T-cell (primary cell): ENCODE results near the gene ASAP2. TPM values are rescaled to one million over a fixed set of nuclear protein-coding genes. Genes with fewer than 3 reads are reported as not detected.

Experiments
- ATAC-seq, 4 experiments: fragments of 200-7000 bp in 3 of 4; fragments of 150-1000 bp in 1 of 4; cut with Tn5 transposase; replicated peaks in 1 of 4; 1 replicate in 3 of 4; 2 replicates in 1 of 4; pipeline ENCODE4 v1.10.0; 2021; ENCODE audit warnings: moderate library complexity in 3 of 4, mild to moderate bottlenecking in 2 of 4, moderate number of reproducible peaks in 1 of 4
- CTCF ChIA-PET, 2 donors: fragments of 300-600 bp; sonication (Branson Sonifier 250); formaldehyde crosslinking; loops; one replicate each; lab custom pipeline; 2022; ENCODE audit warnings: antibody characterized with exemption in 2 of 2; lab: Charles Lee
- POLR2A ChIA-PET, 2 donors: fragments of 300-600 bp; sonication (Branson Sonifier 250); formaldehyde crosslinking; loops; one replicate each; lab custom pipeline; 2022; ENCODE audit warnings: antibody characterized with exemption in 2 of 2; lab: Charles Lee
- DNase-seq, 35 experiments: peaks; one replicate each; pipeline versions ENCODE4 v3.0.0 to v3.0.0-alpha.2; 2013 to 2023
- H3K27ac ChIP-seq: one replicate; pipeline ENCODE4 v1.5.1; 2013; ENCODE audit warnings: low read length
- H3K27me3 ChIP-seq, 2 experiments: replicated peaks in 1 of 2; 1 replicate in 1 of 2; 2 replicates in 1 of 2; pipeline versions ENCODE4 v1.6.1 to v1.7.0; 2013; ENCODE audit warnings: low read length in 1 of 2, mixed read lengths in 1 of 2; ENCODE audit not compliant: control insufficient read depth in 2 of 2, insufficient read depth in 2 of 2; ENCODE audit errors: extremely low read depth in 1 of 2
- H3K36me3 ChIP-seq, 2 donors: 1 replicate in 1 of 2; 2 replicates in 1 of 2; pipeline versions ENCODE4 v1.6.1 to v1.7.0; 2013; ENCODE audit warnings: low read length in 1 of 2; ENCODE audit not compliant: control insufficient read depth in 2 of 2, insufficient read depth in 1 of 2; ENCODE audit errors: extremely low read depth in 1 of 2
- H3K4me1 ChIP-seq, 2 experiments: 1 replicate in 1 of 2; 2 replicates in 1 of 2; pipeline versions ENCODE4 v1.6.1 to v1.7.0; 2013; ENCODE audit warnings: low read length in 2 of 2, mixed read lengths in 1 of 2; ENCODE audit not compliant: insufficient read depth in 2 of 2, control insufficient read depth in 1 of 2; ENCODE audit errors: extremely low read depth in 1 of 2
- H3K4me3 ChIP-seq, 2 donors: 1 replicate in 1 of 2; 2 replicates in 1 of 2; pipeline versions ENCODE4 v1.5.1 to v1.7.0; 2013; ENCODE audit warnings: mild to moderate bottlenecking in 2 of 2, low read length in 1 of 2, moderate library complexity in 1 of 2; ENCODE audit not compliant: control insufficient read depth in 1 of 2; ENCODE audit errors: extremely low read depth in 1 of 2
- H3K9me3 ChIP-seq: 2 replicates; pipeline ENCODE4 v1.7.0; 2013
- H3K27ac Mint-ChIP-seq, 2 donors: one replicate each; pipeline ENCODE4 v1.8.0; 2020 to 2021; ENCODE audit warnings: mild to moderate bottlenecking in 2 of 2, mixed read lengths in 2 of 2
- H3K27me3 Mint-ChIP-seq, 2 donors: one replicate each; pipeline ENCODE4 v1.8.0; 2021 to 2022; ENCODE audit warnings: mixed read lengths in 2 of 2
- H3K36me3 Mint-ChIP-seq: one replicate; pipeline ENCODE4 v1.8.0; 2021; ENCODE audit warnings: mixed read lengths
- H3K4me1 Mint-ChIP-seq, 3 donors: one replicate each; pipeline ENCODE4 v1.8.0; 2020 to 2022; ENCODE audit warnings: mixed read lengths in 3 of 3, mild to moderate bottlenecking in 1 of 3
- H3K4me3 Mint-ChIP-seq, 3 donors: one replicate each; pipeline ENCODE4 v1.8.0; 2020 to 2022; ENCODE audit warnings: mild to moderate bottlenecking in 3 of 3, mixed read lengths in 3 of 3, moderate library complexity in 3 of 3
- H3K9me3 Mint-ChIP-seq, 3 donors: one replicate each; pipeline ENCODE4 v1.8.0; 2020 to 2022; ENCODE audit warnings: mixed read lengths in 3 of 3
- WGBS: methylation state at CpG from one replicate; pipeline ENCODE4 v1.1.5; 2013; ENCODE audit warnings: missing lambda C conversion rate; ENCODE audit not compliant: insufficient coverage; 5-methylcytosine and 5-hydroxymethylcytosine counted together
- total RNA-seq, 35 experiments: library from RNA in 6 of 35; stranded (reverse) in 6 of 35; fragments of 120-200 nt in 1 of 35; gene quantifications; one replicate each; pipeline versions ENCODE4 v1.2.1 to v1.2.4 and lab custom pipeline; 2013 to 2026

ASAP2 gene
- total RNA-seq, 5 donors from 2014 or later (not counting 1 experiment from before 2014, with no cell fraction given), result 0.10 to 0.38 (median 0.27) TPM; not detected in 1

GRCh38 chr2:9237831-9238230, 31.2 kb downstream of the ASAP2 start:
- Mint-ChIP-seq H3K4me3 (no peak overlapping the region), H3K36me3 (no peaks in the 10 kb centered on the region)

DNA sequence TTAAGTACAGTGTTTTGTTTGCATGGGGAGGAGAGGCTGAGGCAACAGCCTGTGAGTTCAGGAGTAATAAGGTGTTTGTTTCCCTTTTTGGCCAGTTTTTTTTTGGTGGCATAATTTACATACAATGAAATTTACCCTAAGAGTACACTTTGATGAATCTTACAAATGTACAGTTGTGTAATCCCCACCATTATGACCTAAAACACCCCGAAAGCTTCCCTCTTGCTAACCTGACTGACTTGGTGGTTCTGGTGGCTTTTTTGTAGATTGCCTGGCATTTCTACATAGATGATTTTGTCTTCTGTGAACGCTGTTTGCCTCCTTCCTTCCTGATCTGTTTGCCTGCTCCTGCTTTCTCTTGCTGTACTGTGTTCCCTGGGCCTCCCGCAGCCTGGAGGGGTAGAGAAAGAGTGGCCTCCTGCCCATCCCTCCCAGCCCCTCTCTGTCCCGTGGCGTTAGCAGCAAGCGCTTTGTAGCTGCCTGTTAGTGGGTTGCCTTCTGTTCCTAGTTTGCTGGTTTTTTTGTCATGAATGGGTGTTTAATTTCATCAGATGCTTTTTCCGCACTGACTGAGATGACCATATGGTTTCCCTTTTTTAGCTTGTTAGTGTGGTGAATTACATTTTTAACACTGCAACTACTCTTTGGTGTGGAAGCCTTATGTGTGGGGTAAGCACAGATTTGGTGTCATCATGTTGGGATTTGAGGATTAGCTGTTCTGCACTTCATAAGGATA, 32.1 kb downstream of the ASAP2 start:
- WGBS, result no CpG with 5 or more reads among the region's 7 CpGs
- no peak for DNase-seq
- Mint-ChIP-seq H3K27ac (no peak overlapping the region), H3K9me3 (no peaks in the 10 kb centered on the region), H3K27me3 (peaks cover 0 to 2% of the 10 kb centered on the region in 2 donors), H3K4me3 (no peak overlapping the region), H3K36me3 (no peaks in the 10 kb centered on the region), H3K4me1 (no peaks in the 10 kb centered on the region)
- Histone ChIP-seq H3K4me1 (no peaks in the 10 kb centered on the region), H3K36me3 (no peaks in the 10 kb centered on the region), H3K4me3 (no peak overlapping the region), H3K27me3 (peaks cover 0 to 21% of the 10 kb centered on the region in 2 experiments), H3K27ac (no peak overlapping the region), H3K9me3 (no peaks in the 10 kb centered on the region)
- POLR2A ChIA-PET, result no interaction called here
- ATAC-seq, result no peak
- CTCF ChIA-PET, result no interaction called here

More at GRCh38 chr2:9237831-9238230, 31.2 kb downstream of the ASAP2 start:
- POLR2A ChIA-PET, result no interaction called here
- Histone ChIP-seq H3K4me3 (no peak overlapping the region), H3K36me3 (no peaks in the 10 kb centered on the region), H3K4me1 (no peaks in the 10 kb centered on the region), H3K27ac (no peak overlapping the region), H3K27me3 (peaks cover 0 to 21% of the 10 kb centered on the region in 2 experiments), H3K9me3 (no peaks in the 10 kb centered on the region)
- DNase-seq (no peak), ATAC-seq (no peak)
- H3K27me3 Mint-ChIP-seq, result peaks cover 2 to 6% of the 10 kb centered on the region in 2 donors
- H3K9me3 Mint-ChIP-seq, result no peaks in the 10 kb centered on the region
- H3K27ac Mint-ChIP-seq, result no peak overlapping the region
- WGBS, result 73% methylated on average over 2 of the region's 5 CpGs
- CTCF ChIA-PET, result no interaction called here
- no peaks in the 10 kb centered on the region for H3K4me1 Mint-ChIP-seq

GRCh38 chr2:9239616-9240015, 33.0 kb downstream of the ASAP2 start:
- POLR2A ChIA-PET, result no interaction called here
- Mint-ChIP-seq H3K27me3 (peaks cover 0 to 2% of the 10 kb centered on the region in 2 donors), H3K27ac (no peak overlapping the region), H3K4me3 (no peak overlapping the region), H3K36me3 (no peaks in the 10 kb centered on the region), H3K4me1 (no peaks in the 10 kb centered on the region), H3K9me3 (no peaks in the 10 kb centered on the region)
- DNase-seq (no peak), ATAC-seq (no peak)
- no peaks in the 10 kb centered on the region for H3K9me3 ChIP-seq
- H3K4me3 ChIP-seq, result no peak overlapping the region
- H3K36me3 ChIP-seq, result no peaks in the 10 kb centered on the region
- no peaks in the 10 kb centered on the region for H3K4me1 ChIP-seq
- H3K27me3 ChIP-seq, result peaks cover 0 to 19% of the 10 kb centered on the region in 2 experiments
- whole genome bisulfite sequencing, result 80% methylated on average over 1 of the region's 5 CpGs
- H3K27ac ChIP-seq, result no peak overlapping the region
- CTCF ChIA-PET, result no interaction called here

DNA sequence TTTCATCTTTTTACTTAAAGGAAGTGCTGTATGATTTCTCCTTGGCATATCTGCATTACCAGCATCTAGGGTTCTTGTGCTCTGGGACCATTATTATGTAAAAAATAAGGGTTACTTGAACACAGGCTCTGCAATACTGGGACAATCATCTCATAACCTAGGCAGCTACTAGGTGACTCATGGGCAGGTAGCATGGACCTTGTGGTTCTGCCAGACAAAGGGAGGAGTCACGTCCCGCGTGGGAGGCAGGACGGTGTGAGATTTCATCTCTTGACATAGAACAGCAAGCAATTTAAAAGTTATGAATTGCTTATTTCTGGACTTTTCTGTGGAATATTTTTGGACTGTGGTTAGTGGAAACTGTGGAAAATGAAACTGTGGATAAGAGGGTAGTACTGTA, 34.1 kb downstream of the ASAP2 start:
- no peak overlapping the region for H3K4me3 Mint-ChIP-seq
- H3K9me3 ChIP-seq, result no peaks in the 10 kb centered on the region

DNA sequence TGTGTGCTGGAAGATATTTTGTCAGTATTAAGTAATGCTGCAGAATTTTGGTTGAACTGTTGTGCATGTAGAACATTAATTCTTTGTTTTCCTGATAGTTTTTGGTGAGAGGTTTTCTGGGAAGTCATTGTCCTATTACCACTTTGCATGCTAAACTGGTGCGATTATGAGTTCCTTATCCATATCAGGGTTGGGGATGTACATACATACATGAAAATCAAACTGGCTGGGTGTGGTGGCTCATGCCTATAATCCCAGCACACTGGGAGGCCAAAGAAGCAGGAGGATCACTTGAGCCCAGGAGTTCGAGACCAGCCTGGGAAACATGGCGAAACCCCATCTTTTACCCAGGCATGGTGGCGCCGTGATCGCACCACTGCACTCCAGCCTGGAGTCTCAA, 34.6 kb downstream of the ASAP2 start:
- no peaks in the 10 kb centered on the region for H3K9me3 Mint-ChIP-seq
- no peak overlapping the region for H3K4me3 ChIP-seq
- H3K4me3 Mint-ChIP-seq, result no peak overlapping the region
- H3K27me3 Mint-ChIP-seq, result peaks cover 0 to 2% of the 10 kb centered on the region in 2 donors
- H3K4me1 ChIP-seq, result no peaks in the 10 kb centered on the region
- no peaks in the 10 kb centered on the region for H3K9me3 ChIP-seq
- ATAC-seq (no peak), DNase-seq (no peak)
- WGBS, result 100% methylated on average over 4 of the region's 6 CpGs
- peaks cover 0 to 5% of the 10 kb centered on the region in 2 experiments for H3K27me3 ChIP-seq
- H3K4me1 Mint-ChIP-seq, result no peaks in the 10 kb centered on the region
- POLR2A ChIA-PET, result no interaction called here
- CTCF ChIA-PET, result no interaction called here
- H3K36me3 ChIP-seq, result no peaks in the 10 kb centered on the region
- no peak overlapping the region for H3K27ac Mint-ChIP-seq
- no peaks in the 10 kb centered on the region for H3K36me3 Mint-ChIP-seq
- no peak overlapping the region for H3K27ac ChIP-seq

More for the DNA sequence above, 34.1 kb downstream of the ASAP2 start:
- H3K36me3 ChIP-seq, result no peaks in the 10 kb centered on the region
- Mint-ChIP-seq H3K27me3 (peaks cover 0 to 2% of the 10 kb centered on the region in 2 donors), H3K27ac (no peak overlapping the region), H3K9me3 (no peaks in the 10 kb centered on the region), H3K4me1 (no peaks in the 10 kb centered on the region), H3K36me3 (no peaks in the 10 kb centered on the region)
- H3K4me1 ChIP-seq, result no peaks in the 10 kb centered on the region
- ChIA-PET POLR2A (no interaction called here), CTCF (no interaction called here)
- no CpG with 5 or more reads among the region's 4 CpGs for WGBS
- ATAC-seq, result no peak
- no peak overlapping the region for H3K27ac ChIP-seq
- no peak for DNase-seq
- no peak overlapping the region for H3K4me3 ChIP-seq
- H3K27me3 ChIP-seq, result peaks cover 0 to 8% of the 10 kb centered on the region in 2 experiments

GRCh38 chr2:9243357-9243756, 36.7 kb downstream of the ASAP2 start:
- no CpG with 5 or more reads among the region's 8 CpGs for WGBS
- Mint-ChIP-seq H3K9me3 (no peaks in the 10 kb centered on the region), H3K4me3 (no peak overlapping the region), H3K27me3 (peaks cover 0 to 4% of the 10 kb centered on the region in 2 donors), H3K36me3 (no peaks in the 10 kb centered on the region), H3K27ac (no peak overlapping the region), H3K4me1 (no peaks in the 10 kb centered on the region)
- Histone ChIP-seq H3K27me3 (peaks cover 0 to 10% of the 10 kb centered on the region in 2 experiments), H3K4me3 (no peak overlapping the region), H3K4me1 (no peaks in the 10 kb centered on the region), H3K27ac (no peak overlapping the region), H3K36me3 (no peaks in the 10 kb centered on the region), H3K9me3 (no peaks in the 10 kb centered on the region)
- ChIA-PET CTCF (no interaction called here), POLR2A (no interaction called here)
- no peak for ATAC-seq
- DNase-seq, result no peak
